Left lobe of liver (tissue), 2 donors: ENCODE results near the gene ABCA7. TPM values are rescaled to one million over a fixed set of nuclear protein-coding genes. Genes with fewer than 3 reads are reported as not detected.

Experiments
- ATAC-seq: fragments of 200-7000 bp; cut with Tn5 transposase; one replicate; pipeline ENCODE4 v1.9.1; 2020; ENCODE audit warnings: mild to moderate bottlenecking, moderate library complexity
- DNase-seq: peaks from one replicate; pipeline ENCODE4 v3.0.0-alpha.2; 2020; ENCODE audit warnings: low spot score
- total RNA-seq: library from RNA; stranded (reverse); gene quantifications from one replicate; pipeline ENCODE4 v1.2.1, GENCODE V29; 2021
- donor health status: DM: no; HTN: no; CAD: no; lungs with moderate emphysema.
- donor health status: DM: no; HTN: yes; CAD: no.

The ABCA7 gene
- total RNA-seq, 1 donor from 2014 or later = 10.4 TPM

DNA sequence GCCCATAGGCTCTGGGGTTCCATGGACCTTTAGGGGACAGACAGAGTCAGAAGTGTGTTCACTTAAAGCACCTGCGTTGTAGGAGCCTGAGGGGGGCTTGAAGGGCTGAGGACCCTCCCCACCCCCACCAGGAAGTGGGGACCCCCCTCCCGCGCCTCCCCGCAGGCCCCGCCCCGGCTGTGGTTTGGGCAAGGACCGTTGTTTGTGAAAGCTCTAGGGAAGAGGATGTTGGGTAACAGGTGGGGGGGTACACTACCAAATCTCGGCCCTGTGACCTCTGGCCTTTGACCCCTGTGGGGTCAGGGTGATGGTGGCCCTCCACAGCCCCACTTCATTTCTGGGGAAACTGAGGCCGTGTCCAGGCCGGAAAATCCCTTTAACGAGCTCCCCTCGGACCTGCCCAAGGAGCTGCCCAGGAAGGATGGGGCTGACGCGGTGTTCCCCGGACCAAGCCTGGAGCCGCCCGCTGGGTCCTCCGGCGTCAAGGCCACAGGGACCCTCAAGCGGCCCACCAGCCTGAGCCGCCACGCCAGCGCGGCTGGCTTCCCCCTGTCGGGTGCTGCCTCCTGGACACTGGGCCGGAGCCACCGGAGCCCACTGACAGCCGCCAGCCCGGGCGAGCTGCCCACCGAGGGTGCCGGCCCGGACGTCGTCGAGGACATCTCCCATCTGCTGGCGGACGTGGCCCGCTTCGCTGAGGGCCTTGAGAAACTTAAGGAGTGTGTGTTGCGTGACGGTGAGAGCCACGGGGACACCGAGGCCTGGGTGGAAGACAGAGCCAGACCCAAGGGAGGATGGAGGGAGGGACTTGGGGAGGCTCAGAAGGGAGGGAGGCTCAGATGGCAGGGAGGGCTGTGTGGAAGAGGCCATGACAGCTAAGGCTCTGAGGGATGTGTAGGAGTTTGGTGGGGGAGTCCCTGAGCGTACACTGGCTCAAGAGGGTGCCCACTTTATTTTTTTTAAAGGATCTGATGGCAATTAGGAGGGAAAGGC lies 28.4 kb downstream of the ABCA7 start:
- ATAC-seq = no peak
- no peak for DNase-seq

DNA sequence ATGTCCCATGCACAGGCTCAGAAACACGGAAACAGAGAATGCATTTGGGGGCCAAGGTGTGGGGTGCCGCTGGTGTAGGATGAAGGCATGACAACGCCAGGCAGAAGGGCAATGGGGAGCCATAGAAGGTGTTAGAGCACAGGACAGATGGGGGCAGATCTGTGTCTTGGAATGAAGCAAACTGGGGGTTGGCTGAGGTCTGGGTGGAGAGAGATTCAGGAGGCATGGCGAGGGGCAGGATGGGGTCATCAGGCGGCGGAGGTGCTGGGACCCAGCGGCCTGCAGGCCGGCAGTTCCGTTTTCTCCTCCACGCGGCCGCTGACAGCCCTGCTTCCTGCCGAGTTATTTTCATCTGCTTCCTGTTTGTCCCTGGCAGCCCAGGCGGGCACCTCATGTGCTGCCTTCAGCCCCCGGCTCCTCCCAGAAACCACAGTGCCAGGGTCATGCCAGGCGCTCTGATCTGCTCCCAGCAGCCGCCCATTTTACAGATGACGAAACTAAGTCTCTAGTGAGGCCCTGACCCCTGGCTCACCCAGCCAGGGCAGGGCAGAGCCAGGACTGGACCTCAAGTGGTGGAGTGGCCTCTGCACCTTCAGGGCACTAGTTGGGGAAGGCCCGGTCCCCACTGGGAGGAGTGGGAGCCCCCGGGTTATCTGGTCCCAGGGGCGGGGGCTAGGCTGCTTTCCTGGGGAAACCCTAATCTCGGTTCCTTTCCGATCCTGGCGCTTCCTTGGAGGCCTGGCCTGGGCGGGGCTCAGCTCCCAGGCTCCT lies 29.3 kb downstream of the ABCA7 start:
- DNase-seq = no peak
- peak; percentile 18 for ATAC-seq

DNA sequence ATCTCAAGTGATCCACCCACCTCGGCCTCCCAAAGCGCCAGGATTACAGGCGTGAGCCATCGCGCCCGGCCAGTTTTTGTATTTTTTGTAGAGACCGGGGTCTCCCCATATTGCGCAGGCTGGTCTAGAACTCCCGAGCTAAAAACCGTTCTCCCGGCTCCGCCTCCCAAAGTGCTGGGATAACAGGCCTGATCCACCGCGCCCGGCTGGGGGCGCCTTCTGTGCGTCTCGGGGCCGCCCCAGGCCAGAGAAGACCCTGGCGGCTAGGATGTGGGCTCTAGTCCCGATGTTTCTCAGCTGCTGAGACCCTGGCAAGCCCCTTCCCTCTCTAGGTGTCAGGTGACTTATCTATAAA lies 30.6 kb downstream of the ABCA7 start:
- no peak for DNase-seq

DNA sequence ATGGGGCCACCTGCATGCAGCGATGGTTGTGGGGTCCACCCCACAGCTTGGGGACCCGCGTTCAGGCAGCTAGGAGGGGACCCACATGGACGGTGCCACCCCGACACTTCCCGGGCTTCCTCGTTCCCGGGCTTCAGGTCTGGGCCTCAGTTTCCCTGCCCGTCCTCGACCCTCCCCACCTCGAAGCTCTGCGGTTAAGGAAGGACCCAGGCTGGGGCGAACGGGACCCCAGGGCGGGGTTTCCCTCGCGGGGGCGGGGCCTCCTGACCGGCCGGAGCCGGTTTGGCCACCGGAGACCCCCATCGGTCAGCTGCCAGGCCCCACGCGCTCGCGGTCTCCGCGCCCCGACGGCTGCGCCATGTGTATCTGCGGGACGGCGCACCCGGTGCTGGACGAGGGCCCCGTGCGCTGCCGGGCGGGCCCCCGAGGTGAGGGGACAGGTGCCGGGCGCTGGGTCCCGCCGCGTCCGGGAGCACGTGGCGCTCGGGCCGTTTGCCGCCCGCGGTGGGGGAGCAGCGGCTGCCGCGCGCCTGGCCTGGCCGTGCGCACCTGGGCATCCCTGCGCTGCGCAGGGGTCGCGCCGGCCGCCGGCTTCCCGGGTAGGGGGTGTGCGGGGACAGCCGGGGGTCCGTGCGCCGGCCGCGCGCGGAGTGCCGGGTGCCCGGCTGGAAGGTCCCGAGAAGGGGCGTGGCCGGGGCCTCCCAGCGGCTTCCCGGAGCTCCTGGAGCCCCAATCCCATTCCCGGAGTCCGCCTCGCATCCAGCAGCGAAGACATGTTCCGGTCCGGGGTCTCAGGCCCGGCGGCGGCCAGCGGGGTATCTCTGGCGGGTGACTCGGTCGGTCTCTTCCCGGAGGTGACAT lies 31.3 kb downstream of the ABCA7 start:
- ATAC-seq = no peak
- DNase-seq = no peak

More for the DNA sequence above, 30.6 kb downstream of the ABCA7 start:
- no peak for ATAC-seq

DNA sequence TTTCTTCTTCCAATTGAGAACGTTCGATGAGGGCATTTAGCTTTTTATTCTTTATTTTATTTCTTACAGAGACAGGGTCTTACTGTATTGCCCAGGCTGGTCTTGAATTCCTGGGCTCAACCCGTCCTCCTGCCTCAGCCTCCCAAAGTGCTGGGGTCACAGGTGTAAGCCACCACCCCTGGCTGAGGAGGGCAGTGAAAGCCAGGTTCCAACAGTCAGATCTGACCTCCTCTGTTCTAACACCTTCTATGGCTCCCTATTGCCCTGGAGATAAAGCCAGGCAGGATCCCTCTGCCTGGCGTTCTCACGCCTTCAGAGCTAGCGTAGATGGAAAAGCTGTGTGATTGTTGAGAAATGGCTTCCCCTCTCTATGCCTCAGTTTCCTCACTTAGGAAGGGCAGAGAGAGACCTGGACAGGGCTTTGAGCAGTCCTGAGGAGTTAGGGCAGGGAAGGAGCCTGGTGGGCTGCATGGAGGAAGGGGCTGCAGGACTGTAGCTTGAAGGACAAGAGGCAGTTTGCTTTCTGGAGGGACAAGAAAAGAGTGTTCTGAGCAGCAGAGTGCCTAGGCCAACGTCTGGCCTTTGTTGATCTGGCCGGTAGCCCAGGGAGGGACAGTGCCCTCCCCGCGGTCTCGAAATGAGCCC lies 32.6 kb downstream of the ABCA7 start:
- ATAC-seq (no peak), DNase-seq (no peak)

DNA sequence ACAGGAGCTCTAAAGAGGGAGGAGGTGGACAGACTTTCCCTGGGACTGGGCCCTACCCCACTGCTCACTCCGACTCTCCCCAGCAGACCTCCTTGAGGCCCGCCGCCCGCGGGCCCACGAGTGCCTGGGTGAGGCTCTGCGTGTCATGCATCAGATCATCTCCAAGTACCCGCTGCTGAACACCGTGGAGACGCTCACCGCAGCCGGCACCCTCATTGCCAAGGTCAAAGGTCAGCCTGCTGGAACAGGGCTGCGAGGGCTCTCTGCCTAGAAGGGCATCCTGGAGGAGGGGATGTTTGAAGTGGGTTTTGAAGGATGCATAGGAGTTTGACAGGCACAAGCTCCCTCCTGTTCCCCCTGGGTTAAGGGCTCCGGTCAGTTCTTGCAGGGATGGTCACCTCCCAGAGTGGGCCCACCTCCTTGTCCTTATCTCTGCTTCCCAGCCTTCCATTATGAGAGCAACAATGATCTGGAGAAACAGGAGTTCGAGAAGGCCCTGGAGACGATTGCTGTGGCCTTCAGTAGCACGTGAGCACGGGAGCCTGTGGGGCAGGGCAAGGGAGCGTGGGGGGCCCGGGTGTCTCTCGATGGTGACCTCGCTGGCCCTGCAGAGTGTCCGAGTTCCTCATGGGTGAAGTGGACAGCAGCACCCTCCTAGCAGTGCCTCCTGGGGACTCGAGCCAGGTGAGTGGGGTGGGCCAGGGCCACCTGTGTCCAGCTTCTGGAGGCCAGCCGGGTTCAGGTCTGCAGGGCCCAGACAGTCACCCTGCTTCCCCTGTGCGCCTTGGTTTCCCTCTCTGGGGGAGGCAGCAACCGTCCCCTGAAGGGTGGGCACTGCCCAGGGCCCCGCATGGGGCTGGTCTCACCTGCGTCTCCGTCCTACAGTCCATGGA lies 33.4 kb downstream of the ABCA7 start:
- DNase-seq (no peak), ATAC-seq (no peak)

DNA sequence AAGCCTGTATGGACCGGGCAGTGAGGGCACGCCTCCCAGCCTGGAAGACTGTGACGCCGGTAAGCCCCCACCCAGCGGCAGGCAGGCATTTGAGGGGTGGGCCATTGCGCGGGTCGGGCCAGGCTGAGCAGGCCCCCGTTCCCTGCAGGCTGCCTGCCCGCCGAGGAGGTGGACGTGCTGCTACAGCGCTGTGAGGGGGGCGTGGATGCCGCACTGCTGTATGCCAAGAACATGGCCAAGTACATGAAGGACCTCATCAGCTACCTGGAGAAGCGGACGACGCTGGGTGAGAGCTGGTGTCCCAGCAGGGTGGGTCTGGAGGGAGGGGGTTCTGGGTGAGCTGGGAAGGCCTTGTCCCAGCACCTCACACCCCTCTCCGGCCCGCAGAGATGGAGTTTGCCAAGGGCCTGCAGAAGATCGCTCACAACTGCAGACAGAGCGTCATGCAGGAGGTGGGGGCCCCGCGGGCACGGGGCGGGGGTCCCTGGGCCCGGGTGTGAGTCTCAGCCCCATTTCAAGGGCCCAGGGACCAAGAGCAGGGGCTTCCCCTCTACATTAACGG lies 34.1 kb downstream of the ABCA7 start:
- DNase-seq (no peak), ATAC-seq (no peak)

DNA sequence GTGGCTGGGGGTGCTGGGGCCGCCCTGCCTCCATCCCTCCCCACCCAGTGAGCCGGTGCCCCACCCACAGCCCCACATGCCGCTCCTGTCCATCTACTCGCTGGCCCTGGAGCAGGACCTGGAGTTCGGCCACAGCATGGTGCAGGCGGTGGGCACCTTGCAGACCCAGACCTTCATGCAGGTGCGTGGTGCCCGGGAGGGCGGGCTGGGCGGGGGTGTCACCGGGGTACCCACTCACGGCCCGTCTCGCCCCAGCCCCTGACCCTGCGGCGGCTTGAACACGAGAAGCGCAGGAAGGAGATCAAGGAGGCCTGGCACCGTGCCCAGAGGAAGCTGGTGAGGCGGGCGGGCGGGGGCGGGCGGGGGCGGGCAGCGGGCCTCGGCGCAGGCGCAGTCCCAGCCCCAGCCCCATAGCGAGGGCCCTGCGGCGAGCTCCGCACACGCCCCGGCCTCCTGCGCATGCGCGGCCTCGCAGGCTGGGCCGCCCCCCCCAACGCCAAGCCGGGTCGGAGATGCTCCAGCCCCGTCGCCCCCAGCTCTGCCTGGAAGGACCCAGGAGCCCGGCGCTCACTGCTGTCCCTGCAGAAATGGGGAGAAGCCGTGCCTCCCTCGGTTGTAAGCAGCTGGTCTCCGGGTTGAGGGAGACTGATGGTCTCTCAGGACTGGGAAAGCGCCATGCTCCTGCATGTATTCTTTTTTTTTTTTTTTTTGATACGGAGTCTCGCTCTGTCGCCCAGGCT lies 34.8 kb downstream of the ABCA7 start:
- DNase-seq = peak; percentile 76

DNA sequence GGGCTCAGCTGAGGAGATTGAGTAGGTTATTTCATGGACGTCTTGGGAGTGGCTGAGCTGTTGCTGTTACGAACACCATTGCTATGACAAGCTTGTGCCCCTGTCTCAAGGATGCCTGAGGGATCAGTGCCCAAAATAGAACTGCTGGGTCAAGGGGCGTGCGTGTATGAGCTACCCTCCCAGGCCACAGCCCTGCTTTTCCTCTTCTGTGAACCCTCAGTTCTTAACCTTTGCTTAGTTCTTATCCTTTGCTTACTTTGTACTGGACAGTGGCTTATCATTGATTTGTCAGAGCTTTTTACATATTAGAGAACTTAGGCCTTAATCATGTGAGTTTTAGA lies 36.1 kb downstream of the ABCA7 start:
- no peak for DNase-seq
- ATAC-seq = no peak

More for the DNA sequence above, 34.8 kb downstream of the ABCA7 start:
- peak; percentile 40 for ATAC-seq

DNA sequence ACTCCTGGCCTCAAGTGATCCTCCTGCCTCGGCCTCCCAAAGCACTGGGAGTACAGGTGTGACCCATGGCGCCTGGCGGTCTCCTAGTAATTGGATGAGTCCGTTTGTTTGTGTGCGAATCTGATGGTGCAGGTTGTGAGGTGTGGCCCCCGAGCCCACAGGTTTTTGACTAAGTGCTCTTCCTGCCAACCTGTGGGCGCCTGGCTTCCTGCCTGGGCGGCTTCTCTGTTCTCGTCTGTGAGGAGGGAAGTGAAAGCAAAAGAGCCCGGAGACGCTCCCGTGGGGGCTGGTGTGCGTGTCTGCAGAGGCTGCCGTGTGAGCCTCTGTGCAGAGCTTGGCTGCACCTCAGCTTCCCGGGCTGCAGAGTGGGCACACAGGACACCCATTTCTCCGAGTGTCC lies 37.0 kb downstream of the ABCA7 start:
- DNase-seq = no peak
- ATAC-seq = peak; percentile 45

DNA sequence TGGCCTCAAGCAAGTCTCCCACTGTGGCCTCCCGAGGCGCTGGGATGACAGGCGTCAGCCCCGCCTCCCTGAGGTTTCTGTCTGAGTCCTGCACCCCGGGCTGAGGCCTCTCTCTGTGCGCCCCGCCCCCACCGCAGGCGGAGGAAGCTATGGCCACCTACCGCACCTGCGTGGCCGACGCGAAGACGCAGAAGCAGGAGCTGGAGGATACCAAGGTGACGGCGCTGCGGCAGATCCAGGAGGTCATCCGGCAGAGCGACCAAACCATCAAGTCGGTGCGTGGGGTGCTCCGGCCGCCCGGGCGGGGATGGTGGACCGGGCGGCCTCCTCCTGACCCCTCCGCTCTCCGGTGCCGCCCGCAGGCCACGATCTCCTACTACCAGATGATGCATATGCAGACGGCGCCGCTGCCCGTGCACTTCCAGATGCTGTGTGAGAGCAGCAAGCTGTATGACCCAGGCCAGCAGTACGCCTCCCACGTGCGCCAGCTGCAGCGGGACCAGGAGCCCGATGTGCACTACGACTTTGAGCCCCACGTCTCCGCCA lies 39.7 kb downstream of the ABCA7 start:
- no peak for ATAC-seq
- DNase-seq = no peak

DNA sequence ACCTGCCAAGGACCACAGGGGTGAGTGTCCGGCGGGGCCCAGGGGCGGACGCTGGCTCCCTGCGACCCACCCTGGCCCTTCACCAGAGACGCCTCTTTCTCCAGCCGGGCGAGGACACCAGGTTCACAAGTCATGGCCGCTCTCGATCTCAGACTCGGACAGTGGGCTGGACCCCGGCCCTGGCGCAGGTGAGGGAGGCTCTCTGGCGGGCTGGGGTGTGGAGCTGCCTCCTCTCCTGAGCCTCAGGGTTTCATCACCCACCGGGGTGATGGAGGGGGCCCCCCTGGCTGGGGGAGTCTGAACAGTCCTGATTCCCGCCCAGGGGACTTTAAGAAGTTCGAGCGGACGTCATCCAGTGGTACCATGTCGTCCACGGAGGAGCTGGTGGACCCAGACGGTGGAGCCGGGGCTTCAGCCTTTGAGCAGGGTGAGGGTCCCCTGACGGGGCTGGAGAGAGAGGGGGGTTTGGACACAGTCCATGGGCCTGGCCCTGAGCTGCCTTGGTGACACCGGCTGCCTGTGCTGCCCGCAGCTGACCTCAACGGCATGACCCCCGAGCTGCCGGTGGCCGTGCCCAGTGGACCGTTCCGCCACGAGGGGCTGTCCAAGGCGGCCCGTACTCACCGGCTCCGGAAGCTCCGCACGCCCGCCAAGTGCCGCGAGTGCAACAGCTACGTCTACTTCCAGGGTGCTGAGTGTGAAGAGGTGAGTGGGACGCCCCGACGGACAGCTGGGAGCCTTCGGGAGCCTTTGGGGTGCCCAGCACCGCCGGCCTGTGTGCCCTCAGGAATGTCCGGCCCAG lies 40.7 kb downstream of the ABCA7 start:
- DNase-seq = no peak
- ATAC-seq = no peak

DNA sequence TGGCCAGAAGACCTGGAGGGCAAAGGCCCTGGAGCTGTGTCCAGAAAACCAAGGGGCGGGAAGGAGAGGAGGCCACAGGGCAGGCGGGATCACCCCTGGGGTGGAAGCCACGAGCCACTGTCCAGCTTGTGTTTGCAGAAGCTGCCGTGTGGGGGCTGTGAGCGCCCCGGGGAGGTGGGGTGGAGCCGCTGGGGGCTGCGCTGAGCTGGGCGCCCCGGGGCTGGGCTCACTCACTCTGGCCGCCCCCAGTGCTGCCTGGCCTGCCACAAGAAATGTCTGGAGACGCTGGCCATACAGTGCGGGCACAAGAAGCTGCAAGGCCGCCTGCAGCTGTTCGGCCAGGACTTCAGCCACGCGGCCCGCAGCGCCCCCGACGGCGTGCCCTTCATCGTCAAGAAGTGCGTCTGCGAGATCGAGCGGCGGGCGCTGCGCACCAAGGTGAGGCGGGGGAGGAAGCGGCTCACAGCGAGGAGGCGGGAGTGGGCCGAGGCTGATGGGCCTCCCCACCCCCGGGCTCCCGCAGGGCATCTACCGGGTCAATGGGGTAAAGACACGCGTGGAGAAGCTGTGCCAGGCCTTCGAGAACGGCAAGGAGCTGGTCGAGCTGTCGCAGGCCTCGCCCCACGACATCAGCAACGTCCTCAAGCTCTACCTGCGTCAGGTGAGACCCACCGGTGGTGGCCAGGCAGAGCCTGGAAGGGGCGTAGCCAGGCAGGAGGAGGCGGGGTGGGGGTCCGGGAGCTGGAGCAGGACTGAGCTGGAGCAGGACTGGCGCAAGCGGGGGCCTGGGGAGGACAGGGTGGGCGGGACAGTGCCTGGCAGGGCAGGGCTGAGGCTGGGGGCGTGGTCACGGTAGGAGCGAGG lies 41.6 kb downstream of the ABCA7 start:
- ATAC-seq (peak; percentile 33), DNase-seq (no peak)

DNA sequence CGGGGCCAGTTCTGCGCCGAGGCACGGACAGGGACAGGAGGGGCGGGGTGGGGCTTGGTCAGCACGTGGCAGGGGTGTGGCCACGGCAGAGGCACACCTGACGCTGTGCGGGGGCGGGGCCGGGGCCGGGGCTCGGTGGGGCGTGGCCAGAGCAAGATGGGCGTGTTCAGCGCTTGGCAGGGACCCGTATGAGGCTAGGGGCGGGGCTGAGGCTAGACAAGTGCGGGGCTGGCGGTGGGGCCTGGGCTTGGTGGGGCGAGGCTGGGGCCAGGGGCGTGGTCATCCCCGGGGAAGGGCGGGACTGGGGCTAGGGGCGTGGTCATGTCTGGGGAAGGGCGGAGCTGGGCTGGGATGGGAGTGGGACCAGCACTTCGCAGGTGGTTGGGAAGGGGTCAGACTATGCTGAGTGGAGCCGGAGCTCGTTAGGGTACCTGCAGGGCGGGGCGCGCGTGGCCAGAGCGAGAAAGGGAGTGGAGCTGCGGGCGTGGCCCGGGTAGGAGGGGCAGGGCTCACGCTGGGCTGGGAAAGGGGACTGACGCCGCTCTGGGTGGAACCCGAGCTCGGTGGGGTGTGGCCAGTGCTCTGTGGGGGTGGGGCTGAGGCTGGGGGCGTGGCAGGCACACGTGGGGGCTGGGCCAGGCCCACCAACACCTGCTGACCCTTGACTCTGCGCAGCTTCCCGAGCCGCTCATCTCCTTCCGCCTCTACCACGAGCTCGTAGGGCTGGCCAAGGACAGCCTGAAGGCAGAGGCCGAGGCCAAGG lies 42.4 kb downstream of the ABCA7 start:
- ATAC-seq (peak; percentile 75), DNase-seq (peak; percentile 84)

DNA sequence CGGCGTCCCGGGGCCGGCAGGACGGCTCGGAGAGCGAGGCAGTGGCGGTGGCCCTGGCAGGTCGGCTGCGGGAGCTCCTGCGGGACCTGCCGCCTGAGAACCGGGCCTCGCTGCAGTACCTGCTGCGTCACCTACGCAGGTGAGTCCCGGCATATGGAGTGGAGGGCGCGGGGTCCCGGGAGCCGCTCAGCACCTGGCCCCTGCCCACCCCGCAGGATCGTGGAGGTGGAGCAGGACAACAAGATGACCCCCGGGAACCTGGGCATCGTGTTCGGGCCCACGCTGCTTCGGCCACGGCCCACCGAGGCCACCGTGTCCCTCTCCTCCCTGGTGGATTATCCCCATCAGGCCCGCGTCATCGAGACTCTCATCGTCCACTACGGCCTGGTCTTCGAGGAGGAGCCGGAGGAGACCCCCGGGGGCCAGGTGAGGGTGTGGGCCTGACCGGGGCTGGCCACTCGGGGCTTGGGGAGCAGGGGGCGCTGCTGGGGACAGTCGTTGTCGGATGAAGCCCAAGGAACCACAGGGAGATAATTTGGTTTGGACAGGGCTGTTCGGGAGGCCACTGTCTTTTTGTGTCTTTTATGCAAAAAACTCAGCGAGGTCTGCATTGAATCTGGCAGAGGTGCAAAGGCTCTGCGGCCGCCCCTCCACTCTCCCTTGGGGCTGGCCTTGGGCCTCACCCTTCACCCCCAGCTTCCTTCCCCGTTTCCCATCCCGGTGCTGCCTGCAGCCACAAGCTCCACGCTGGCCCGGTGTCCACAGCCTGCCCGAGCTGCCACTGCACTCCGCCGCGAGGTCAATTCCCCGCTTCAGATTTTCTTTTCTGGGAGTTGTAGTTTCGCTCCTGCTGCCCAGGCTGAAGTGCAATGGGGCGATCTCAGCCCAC lies 43.3 kb downstream of the ABCA7 start:
- ATAC-seq = no peak
- DNase-seq = no peak
